ENCODE data around the gene PGA5.
"Not testable (repeated sequence)": the region's sequence is repeated elsewhere in the genome, so short reads cannot be mapped to it uniquely, and the experiment has no call there.

DNA sequence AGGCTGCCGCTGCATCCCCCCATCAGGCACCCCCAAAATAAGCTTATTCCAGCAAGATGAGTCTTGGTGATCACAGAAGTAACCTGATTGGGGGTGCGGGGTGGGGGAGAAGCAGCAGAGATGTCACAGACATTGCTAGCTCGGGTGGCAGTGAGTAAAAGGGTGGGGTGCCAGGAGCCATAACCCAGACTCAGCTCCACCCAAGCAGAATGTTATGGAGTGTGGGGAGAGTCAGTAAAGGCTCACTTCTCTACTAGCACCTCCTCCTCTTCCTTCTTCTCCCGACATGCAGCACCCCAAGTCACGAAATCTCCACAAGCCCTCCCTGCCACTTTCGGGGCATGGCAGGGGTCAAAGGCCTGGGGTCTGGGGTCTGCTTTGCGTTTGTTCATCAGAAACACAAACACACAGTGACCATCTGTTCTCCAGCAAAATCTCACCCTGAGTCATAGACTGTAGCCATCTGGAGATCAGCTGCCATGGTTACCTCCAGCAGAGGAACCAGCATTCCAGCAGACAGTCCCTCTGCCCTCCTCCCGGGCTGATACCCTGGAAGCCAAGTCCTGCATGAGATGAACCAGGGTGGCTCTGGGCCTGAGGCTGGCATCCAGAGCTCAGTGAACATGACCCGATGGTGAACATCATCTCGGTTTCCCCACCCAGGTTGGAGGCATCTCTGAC lies 14.4 kb upstream of the PGA5 start:
- TF ChIP-seq, protein P1, sequence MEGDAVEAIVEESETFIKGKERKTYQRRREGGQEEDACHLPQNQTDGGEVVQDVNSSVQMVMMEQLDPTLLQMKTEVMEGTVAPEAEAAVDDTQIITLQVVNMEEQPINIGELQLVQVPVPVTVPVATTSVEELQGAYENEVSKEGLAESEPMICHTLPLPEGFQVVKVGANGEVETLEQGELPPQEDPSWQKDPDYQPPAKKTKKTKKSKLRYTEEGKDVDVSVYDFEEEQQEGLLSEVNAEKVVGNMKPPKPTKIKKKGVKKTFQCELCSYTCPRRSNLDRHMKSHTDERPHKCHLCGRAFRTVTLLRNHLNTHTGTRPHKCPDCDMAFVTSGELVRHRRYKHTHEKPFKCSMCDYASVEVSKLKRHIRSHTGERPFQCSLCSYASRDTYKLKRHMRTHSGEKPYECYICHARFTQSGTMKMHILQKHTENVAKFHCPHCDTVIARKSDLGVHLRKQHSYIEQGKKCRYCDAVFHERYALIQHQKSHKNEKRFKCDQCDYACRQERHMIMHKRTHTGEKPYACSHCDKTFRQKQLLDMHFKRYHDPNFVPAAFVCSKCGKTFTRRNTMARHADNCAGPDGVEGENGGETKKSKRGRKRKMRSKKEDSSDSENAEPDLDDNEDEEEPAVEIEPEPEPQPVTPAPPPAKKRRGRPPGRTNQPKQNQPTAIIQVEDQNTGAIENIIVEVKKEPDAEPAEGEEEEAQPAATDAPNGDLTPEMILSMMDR (IDR thresholded peaks at IDR 0.05): not testable (repeated sequence)
- not testable (repeated sequence) for TF ChIP-seq POLR2A, POLR2AphosphoS5 (IDR thresholded peaks at IDR 0.05)

Data from gastroesophageal sphincter (tissue), 3 donors.